Naive thymus-derived CD8-positive, alpha-beta T cell (primary cell): Measurements from ENCODE around the gene JPT1. TPM values are rescaled to one million over a fixed set of nuclear protein-coding genes. Genes with fewer than 3 reads are reported as not detected.
"Not testable (repeated sequence)": the region's sequence is repeated elsewhere in the genome, so short reads cannot be mapped to it uniquely, and the experiment has no call there.

Experiments used
- ATAC-seq, 2 donors: fragments of 150-1000 bp; cut with Tn5 transposase in 1 of 2; sonication (Bioruptor Pico), chemical (Tn5 transposase) in 1 of 2; 1 replicate in 1 of 2; 2 replicates in 1 of 2; pipeline ENCODE4 v1.10.0; 2021; ENCODE audit warnings: mild to moderate bottlenecking in 2 of 2, moderate library complexity in 2 of 2
- POLR2A ChIA-PET: fragments of 350-600 bp; sonication (Branson Sonifier 250); formaldehyde crosslinking; loops from one replicate; lab custom pipeline; 2021; ENCODE audit warnings: antibody characterized with exemption; lab: Charles Lee
- DNase-seq, 10 donors: peaks; one replicate each; pipeline versions ENCODE4 v3.0.0 to v3.0.0-alpha.2; 2020 to 2022
- H3K27ac Mint-ChIP-seq, 10 donors: one replicate each; pipeline ENCODE4 v1.8.0; 2020 to 2022; ENCODE audit warnings: mild to moderate bottlenecking in 10 of 10, mixed read lengths in 10 of 10, moderate library complexity in 4 of 10, inconsistent platforms in 1 of 10
- H3K27me3 Mint-ChIP-seq, 5 donors: one replicate each; pipeline ENCODE4 v1.8.0; 2021 to 2022; ENCODE audit warnings: mixed read lengths in 5 of 5
- H3K36me3 Mint-ChIP-seq, 3 donors: one replicate each; pipeline ENCODE4 v1.8.0; 2020 to 2022; ENCODE audit warnings: mixed read lengths in 3 of 3, mild to moderate bottlenecking in 2 of 3, inconsistent platforms in 1 of 3
- H3K4me1 Mint-ChIP-seq, 4 donors: one replicate each; pipeline ENCODE4 v1.8.0; 2021 to 2022; ENCODE audit warnings: mixed read lengths in 4 of 4
- H3K4me3 Mint-ChIP-seq, 10 donors: one replicate each; pipeline ENCODE4 v1.8.0; 2020 to 2022; ENCODE audit warnings: mild to moderate bottlenecking in 10 of 10, mixed read lengths in 10 of 10, moderate library complexity in 6 of 10, inconsistent platforms in 1 of 10
- H3K9me3 Mint-ChIP-seq, 9 donors: one replicate each; pipeline ENCODE4 v1.8.0; 2020 to 2022; ENCODE audit warnings: mixed read lengths in 9 of 9, mild to moderate bottlenecking in 3 of 9, inconsistent platforms in 1 of 9, moderate library complexity in 1 of 9
- polyA plus RNA-seq, 3 donors: library from polyadenylated mRNA; unstranded; fragments of 300-500 nt; fragmentation: Illumina TruSeq; gene quantifications; one replicate each; pipeline ENCODE4 v1.2.3, GENCODE V29; 2021
- total RNA-seq, 8 experiments: library from RNA in 2 of 8; stranded (reverse) in 2 of 8; gene quantifications; one replicate each; pipeline ENCODE4 v1.2.3 and lab custom pipeline; 2021 to 2026

The JPT1 gene
- total and polyA plus RNA-seq, 5 experiments from 2014 or later = 25.6 to 76.6 (median 68.6) TPM

GRCh38 chr17:75133607-75134347 is 20.5 kb downstream of the JPT1 start:
- peaks cover 6 to 14% (median 11%) of the 10 kb centered on the region in 4 donors for H3K4me1 Mint-ChIP-seq
- not testable (repeated sequence) for H3K36me3 Mint-ChIP-seq, H3K27me3 Mint-ChIP-seq, H3K9me3 Mint-ChIP-seq, DNase-seq, ATAC-seq
- H3K27ac Mint-ChIP-seq = peak overlapping the region in 4 of 10 donors; percentile 17 to 86 (median 46)
- H3K4me3 Mint-ChIP-seq = peak overlapping the region in 3 of 10 donors; percentile 7 to 10 (median 7)
- POLR2A ChIA-PET = interaction anchor here (0.6 to 3.9 kb wide), 2 partner anchors 11 to 19 kb away, joined by 5 to 49 read pairs; no protein-coding TSS in a partner anchor

DNA sequence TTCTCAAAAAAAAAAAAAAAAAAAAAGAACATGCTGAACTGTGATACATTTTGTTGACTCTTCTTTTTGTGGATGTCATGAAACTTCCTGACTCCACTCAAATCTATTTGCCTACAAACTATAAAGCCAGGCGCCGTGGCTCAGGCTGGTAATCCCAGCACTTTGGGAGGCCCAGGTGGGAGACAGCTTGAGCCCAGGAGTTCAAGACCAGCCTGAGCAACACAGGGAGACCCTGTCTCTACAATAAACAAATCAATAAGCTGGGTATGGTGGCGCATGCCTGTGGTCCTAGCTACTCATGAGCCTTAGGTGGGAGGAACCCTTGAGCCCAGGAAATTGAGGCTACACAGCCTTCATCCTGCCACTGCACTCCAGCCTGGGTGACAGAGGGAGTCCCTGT is 21.3 kb downstream of the JPT1 start:
- peaks cover 0 to 3% (median 0%) of the 10 kb centered on the region in 3 donors for H3K36me3 Mint-ChIP-seq
- no peaks in the 10 kb centered on the region for H3K27me3 Mint-ChIP-seq
- ATAC-seq (no peak), DNase-seq (no peak)
- H3K4me1 Mint-ChIP-seq = peaks cover 6 to 14% (median 11%) of the 10 kb centered on the region in 4 donors
- POLR2A ChIA-PET = interaction anchor here (0.7 to 3.9 kb wide), 10 partner anchors 18 to 267 kb away, joined by 3 to 49 read pairs (median 6); partner anchors contain the start of genes JPT1 and SUMO2
- peak overlapping the region in 7 of 10 donors; percentile 16 to 66 (median 32) for H3K4me3 Mint-ChIP-seq
- H3K27ac Mint-ChIP-seq = peak overlapping the region in 4 of 10 donors; percentile 31 to 84 (median 52)
- no peaks in the 10 kb centered on the region for H3K9me3 Mint-ChIP-seq

- ATAC-seq, H3K27me3 Mint-ChIP-seq, H3K9me3 Mint-ChIP-seq, DNase-seq, H3K36me3 Mint-ChIP-seq: not testable (repeated sequence)
- peak overlapping the region; percentile 82 to 92 (median 86) for H3K4me3 Mint-ChIP-seq
- peak overlapping the region; percentile 47 to 91 (median 88) for H3K27ac Mint-ChIP-seq
- POLR2A ChIA-PET = interaction anchor here (0.5 to 3.9 kb wide), 24 partner anchors 13 to 277 kb away, joined by 3 to 49 read pairs (median 5); partner anchors contain the start of genes ARMC7, JPT1, MIF4GD and MRPL58
- H3K4me1 Mint-ChIP-seq = peaks cover 6 to 14% (median 11%) of the 10 kb centered on the region in 4 donors
Observed at GRCh38 chr17:75132018-75133000, 22.0 kb downstream of the JPT1 start.

DNA sequence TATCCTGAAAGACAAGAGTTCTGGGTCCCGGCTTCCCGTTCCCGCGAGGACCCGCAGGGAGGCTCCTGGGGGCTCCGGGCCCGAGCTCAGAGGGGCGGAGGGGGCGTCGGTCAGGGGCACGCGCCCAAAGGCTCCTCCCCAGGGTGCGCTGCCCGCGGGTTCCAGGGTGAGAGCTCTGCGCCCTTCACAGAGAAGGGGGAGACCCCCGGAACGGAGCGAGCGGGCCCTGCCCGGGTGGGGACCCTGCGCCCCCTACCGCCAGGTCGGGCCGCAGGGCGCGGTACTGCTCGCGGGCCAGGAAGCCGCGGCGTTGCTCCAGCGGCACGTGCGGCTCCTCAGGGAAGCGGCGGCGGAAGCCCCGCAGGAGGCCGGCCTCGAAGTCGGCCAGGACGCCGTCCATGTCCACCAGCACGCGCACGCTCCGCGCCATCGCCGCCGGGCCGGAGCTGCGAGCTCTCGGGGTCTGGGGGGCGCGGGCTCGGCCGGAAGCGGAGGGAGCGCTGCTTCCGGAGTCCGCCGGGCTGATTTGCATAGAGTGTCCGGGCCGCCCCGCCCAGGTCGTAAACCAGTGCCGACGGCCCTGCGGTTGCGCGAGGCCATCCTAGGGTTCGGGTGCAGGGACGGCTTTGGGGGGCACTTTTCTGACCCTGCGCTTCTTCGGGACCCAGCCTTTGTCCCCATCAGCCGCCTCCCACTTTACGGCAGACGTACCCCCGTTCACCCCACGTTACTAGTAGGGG is 22.9 kb downstream of the JPT1 start, which contains the start of gene NT5C:
Gene NT5C, minus strand, starts transcription at position 465 of the 740 bp plus-strand sequence. Its CDS starts 35 bp downstream, at position 430.
- no peaks in the 10 kb centered on the region for H3K9me3 Mint-ChIP-seq
- POLR2A ChIA-PET = interaction anchor here (0.6 to 3.9 kb wide), 23 partner anchors 8 to 277 kb away, joined by 3 to 49 read pairs (median 4); partner anchors contain the start of genes ARMC7, GGA3, JPT1 and MIF4GD
- H3K4me3 Mint-ChIP-seq = peak within 1 kb of the TSS; percentile 83 to 94 (median 90)
- peak; percentile 83 to 86 for ATAC-seq
- H3K36me3 Mint-ChIP-seq = peaks cover 0 to 3% (median 0%) of the 10 kb centered on the region in 3 donors
- peaks cover 6 to 15% (median 11%) of the 10 kb centered on the region in 4 donors for H3K4me1 Mint-ChIP-seq
- peak within 1 kb of the TSS; percentile 83 to 94 (median 91) for H3K27ac Mint-ChIP-seq
- no peaks in the 10 kb centered on the region for H3K27me3 Mint-ChIP-seq
- peak; percentile 38 to 78 (median 64) for DNase-seq

- H3K9me3 Mint-ChIP-seq = no peaks in the 10 kb centered on the region
- peak; percentile 64 to 72 for ATAC-seq
- H3K4me1 Mint-ChIP-seq = peaks cover 8 to 21% (median 17%) of the 10 kb centered on the region in 4 donors
- H3K27ac Mint-ChIP-seq = peak overlapping the region; percentile 83 to 94 (median 91)
- DNase-seq = peak in 9 of 10 donors; percentile 19 to 70 (median 37)
- peaks cover 0 to 3% (median 0%) of the 10 kb centered on the region in 3 donors for H3K36me3 Mint-ChIP-seq
- POLR2A ChIA-PET = interaction anchor here (0.5 to 3.9 kb wide), 20 partner anchors 9 to 169 kb away, joined by 3 to 49 read pairs (median 4); partner anchors contain the start of genes ARMC7, GGA3, JPT1 and MIF4GD
- no peaks in the 10 kb centered on the region for H3K27me3 Mint-ChIP-seq
- peak overlapping the region; percentile 83 to 94 (median 90) for H3K4me3 Mint-ChIP-seq
Observed at GRCh38 chr17:75130632-75131277, 23.6 kb downstream of the JPT1 start.

- Mint-ChIP-seq H3K27me3 (no peaks in the 10 kb centered on the region), H3K4me3 (peak overlapping the region; percentile 28 to 94 (median 88)), H3K9me3 (no peaks in the 10 kb centered on the region), H3K36me3 (peaks cover 0 to 3% (median 0%) of the 10 kb centered on the region in 3 donors), H3K27ac (peak overlapping the region; percentile 83 to 94 (median 91)), H3K4me1 (peaks cover 11 to 28% (median 23%) of the 10 kb centered on the region in 4 donors)
- no peak for ATAC-seq
- POLR2A ChIA-PET = interaction anchor here (0.5 to 3.9 kb wide), 15 partner anchors 9 to 118 kb away, joined by 3 to 49 read pairs (median 6); partner anchors contain the start of genes ARMC7, JPT1, MRPL58 and SUMO2
- DNase-seq = no peak
Observed at GRCh38 chr17:75130059-75130631, 24.2 kb downstream of the JPT1 start.

DNA sequence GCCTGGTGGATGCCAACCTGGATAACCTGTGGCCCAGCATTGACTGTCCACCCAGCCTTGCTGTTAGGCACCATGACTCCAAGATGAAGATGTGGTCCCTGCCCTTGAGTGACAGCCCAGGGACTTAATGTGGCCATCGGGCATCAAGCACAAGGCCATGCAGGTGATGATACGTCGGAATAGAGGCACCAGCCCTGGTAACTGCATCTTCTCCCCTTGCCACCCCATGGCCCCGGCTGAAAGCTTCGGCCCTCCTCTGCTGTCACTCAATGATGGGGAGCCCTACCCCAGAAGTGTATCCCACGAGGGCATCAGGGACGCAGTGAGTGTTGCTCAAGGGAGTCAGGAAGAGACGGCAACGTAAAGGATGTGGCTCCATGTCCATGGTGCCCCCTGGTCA is 24.7 kb downstream of the JPT1 start:
- peak overlapping the region in 7 of 10 donors; percentile 36 to 94 (median 80) for H3K27ac Mint-ChIP-seq
- peaks cover 14 to 33% (median 28%) of the 10 kb centered on the region in 4 donors for H3K4me1 Mint-ChIP-seq
- H3K36me3 Mint-ChIP-seq = peaks cover 0 to 3% (median 0%) of the 10 kb centered on the region in 3 donors
- POLR2A ChIA-PET = interaction anchor here (0.6 to 3.9 kb wide), 5 partner anchors 11 to 276 kb away, joined by 3 to 49 read pairs (median 10); partner anchors contain the start of genes GRB2 and MRPL58
- no peaks in the 10 kb centered on the region for H3K9me3 Mint-ChIP-seq
- H3K27me3 Mint-ChIP-seq = no peaks in the 10 kb centered on the region
- H3K4me3 Mint-ChIP-seq = peak overlapping the region; percentile 25 to 68 (median 49)
- no peak for DNase-seq
- no peak for ATAC-seq

DNA sequence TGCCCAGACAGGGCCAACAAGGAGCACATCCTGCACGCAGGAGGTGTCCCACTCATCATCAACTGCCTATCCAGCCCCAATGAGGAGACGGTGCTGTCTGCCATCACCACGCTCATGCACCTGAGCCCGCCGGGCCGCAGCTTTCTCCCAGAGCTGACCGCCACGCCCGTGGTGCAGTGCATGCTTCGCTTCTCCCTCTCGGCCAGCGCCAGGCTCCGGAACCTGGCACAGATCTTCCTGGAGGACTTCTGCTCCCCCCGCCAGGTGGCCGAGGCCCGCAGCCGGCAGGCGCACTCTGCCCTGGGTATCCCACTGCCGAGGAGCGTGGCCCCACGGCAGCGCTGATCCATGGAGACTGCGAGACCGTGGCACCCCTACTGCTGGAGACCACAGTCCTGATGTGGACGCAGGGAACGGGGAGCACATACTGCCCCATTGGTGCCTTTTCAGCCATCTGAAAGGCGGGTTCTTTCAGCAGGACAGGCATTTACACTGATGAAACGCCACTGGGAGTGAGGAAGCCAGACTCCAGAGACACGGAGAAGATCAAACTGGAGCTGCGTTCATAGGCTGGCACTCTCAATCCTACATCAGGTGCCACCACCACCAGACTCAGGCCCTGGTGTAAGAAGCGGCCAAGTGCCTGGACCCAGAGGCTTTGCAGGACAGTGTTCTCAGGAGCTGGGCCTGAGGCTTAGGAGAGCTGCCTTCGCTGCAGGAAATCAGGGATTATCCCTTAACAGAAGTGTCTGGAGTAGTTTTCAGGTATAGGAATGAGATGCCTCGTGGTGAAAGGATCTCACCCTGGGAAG is 25.4 kb downstream of the JPT1 start:
- H3K9me3 Mint-ChIP-seq = no peaks in the 10 kb centered on the region
- ATAC-seq (no peak), DNase-seq (no peak)
- POLR2A ChIA-PET = interaction anchor here (1.1 kb wide), 1 partner anchor 277 kb away, joined by 3 read pairs; the partner anchor contains the start of gene GRB2
- H3K4me3 Mint-ChIP-seq = peak overlapping the region in 6 of 10 donors; percentile 14 to 67 (median 38)
- H3K27ac Mint-ChIP-seq = peak overlapping the region in 4 of 10 donors; percentile 66 to 94 (median 82)
- H3K36me3 Mint-ChIP-seq = peaks cover 0 to 3% (median 0%) of the 10 kb centered on the region in 3 donors
- H3K4me1 Mint-ChIP-seq = peaks cover 17 to 40% (median 34%) of the 10 kb centered on the region in 4 donors
- no peaks in the 10 kb centered on the region for H3K27me3 Mint-ChIP-seq

DNA sequence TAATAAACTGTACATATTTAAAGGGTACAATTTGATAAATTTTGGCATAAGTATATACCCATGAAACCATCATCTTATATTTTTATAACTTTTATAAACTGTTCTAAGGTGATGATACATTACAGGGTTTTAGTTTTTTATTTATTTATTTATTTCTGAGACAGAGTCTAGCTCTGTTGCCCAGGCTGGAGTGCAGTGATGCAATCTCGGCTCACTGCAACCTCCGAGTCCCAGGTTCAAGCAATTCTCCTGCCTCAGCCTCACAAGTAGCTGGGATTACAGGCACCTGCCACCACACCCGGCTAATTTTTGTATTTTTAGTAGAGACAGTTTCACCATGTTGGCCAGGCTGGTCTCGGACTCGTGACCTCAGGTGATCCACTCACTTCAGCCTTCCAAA is 26.4 kb downstream of the JPT1 start:
- not testable (repeated sequence) for H3K9me3 Mint-ChIP-seq

More for the DNA sequence above, 26.4 kb downstream of the JPT1 start:
- Mint-ChIP-seq H3K27ac (peak overlapping the region in 3 of 10 donors; percentile 7 to 79 (median 67)), H3K4me3 (peak overlapping the region in 2 of 10 donors; percentile 29 to 33), H3K4me1 (peaks cover 17 to 41% (median 37%) of the 10 kb centered on the region in 4 donors)
- POLR2A ChIA-PET = interaction anchor here (0.6 to 1.6 kb wide), 3 partner anchors 14 to 167 kb away, joined by 3 to 8 read pairs (median 4); no protein-coding TSS in a partner anchor
- H3K27me3 Mint-ChIP-seq, ATAC-seq, DNase-seq, H3K36me3 Mint-ChIP-seq: not testable (repeated sequence)
